ENCODE results near the gene KCTD15.

The KCTD15 gene

GRCh38 chr19:33771384-33772101, 25.1 kb upstream of the KCTD15 start:
- Histone ChIP-seq H3K4me3 (ENCODE audit: insufficient read depth, low read length, poor library complexity, severe bottlenecking) (no peak overlapping the region), H3K27me3 (ENCODE audit: low read length) (no peaks in the 10 kb centered on the region), H2AFZ (ENCODE audit: low read depth, low read length, severe bottlenecking) (no peak overlapping the region), H3K27ac (ENCODE audit: low read depth, low read length) (no peak overlapping the region), H3K79me2 (ENCODE audit: insufficient read depth, low read length) (no peaks in the 10 kb centered on the region), H4K20me1 (ENCODE audit: low read depth, low read length) (no peaks in the 10 kb centered on the region), H3K4me2 (ENCODE audit: low read depth, low read length, poor library complexity, severe bottlenecking) (no peak overlapping the region), H3F3A (ENCODE audit: insufficient read depth) (no peaks in the 10 kb centered on the region), H3K36me3 (ENCODE audit: low read length) (no peaks in the 10 kb centered on the region), H3K9me3 (ENCODE audit: insufficient read depth, low read length) (no peaks in the 10 kb centered on the region), H3K9me2 (replicated peaks; ENCODE audit: insufficient read depth, low read length) (no peaks in the 10 kb centered on the region), H3K9ac (ENCODE audit: low read length) (no peak overlapping the region)
- TF ChIP-seq EZH2phosphoT487 (conservative IDR thresholded peaks at IDR 0.05; ENCODE audit: low read length) (no peak), CTCF (IDR thresholded peaks at IDR 0.05; ENCODE audit: insufficient read depth, low read length, poor library complexity, severe bottlenecking) (peak; percentile 71)

- H3F3A ChIP-seq (ENCODE audit: insufficient read depth), result no peaks in the 10 kb centered on the region
- TF ChIP-seq CTCF (IDR thresholded peaks at IDR 0.05; ENCODE audit: insufficient read depth, low read length, poor library complexity, severe bottlenecking) (no peak), EZH2phosphoT487 (conservative IDR thresholded peaks at IDR 0.05; ENCODE audit: low read length) (no peak)
- no peak overlapping the region for H2AFZ ChIP-seq (ENCODE audit: low read depth, low read length, severe bottlenecking)
- H3K4me3 ChIP-seq (ENCODE audit: insufficient read depth, low read length, poor library complexity, severe bottlenecking), result no peak overlapping the region
- H3K36me3 ChIP-seq (ENCODE audit: low read length), result no peaks in the 10 kb centered on the region
- no peaks in the 10 kb centered on the region for H4K20me1 ChIP-seq (ENCODE audit: low read depth, low read length)
- no peaks in the 10 kb centered on the region for H3K79me2 ChIP-seq (ENCODE audit: insufficient read depth, low read length)
- H3K9me3 ChIP-seq (ENCODE audit: insufficient read depth, low read length), result no peaks in the 10 kb centered on the region
- H3K27me3 ChIP-seq (ENCODE audit: low read length), result no peaks in the 10 kb centered on the region
- H3K9me2 ChIP-seq (replicated peaks; ENCODE audit: insufficient read depth, low read length), result no peaks in the 10 kb centered on the region
- H3K27ac ChIP-seq (ENCODE audit: low read depth, low read length), result no peak overlapping the region
- no peak overlapping the region for H3K9ac ChIP-seq (ENCODE audit: low read length)
- no peak overlapping the region for H3K4me2 ChIP-seq (ENCODE audit: low read depth, low read length, poor library complexity, severe bottlenecking)
Measured at GRCh38 chr19:33772102-33772857, 24.4 kb upstream of the KCTD15 start.

- Histone ChIP-seq H3F3A (ENCODE audit: insufficient read depth) (no peaks in the 10 kb centered on the region), H3K4me3 (ENCODE audit: insufficient read depth, low read length, poor library complexity, severe bottlenecking) (no peak overlapping the region), H4K20me1 (ENCODE audit: low read depth, low read length) (no peaks in the 10 kb centered on the region), H3K9me2 (replicated peaks; ENCODE audit: insufficient read depth, low read length) (no peaks in the 10 kb centered on the region), H3K9me3 (ENCODE audit: insufficient read depth, low read length) (no peaks in the 10 kb centered on the region), H3K4me2 (ENCODE audit: low read depth, low read length, poor library complexity, severe bottlenecking) (no peak overlapping the region), H3K36me3 (ENCODE audit: low read length) (no peaks in the 10 kb centered on the region), H3K27me3 (ENCODE audit: low read length) (no peaks in the 10 kb centered on the region), H3K9ac (ENCODE audit: low read length) (no peak overlapping the region), H2AFZ (ENCODE audit: low read depth, low read length, severe bottlenecking) (no peak overlapping the region), H3K79me2 (ENCODE audit: insufficient read depth, low read length) (no peaks in the 10 kb centered on the region), H3K27ac (ENCODE audit: low read depth, low read length) (no peak overlapping the region)
- TF ChIP-seq EZH2phosphoT487 (conservative IDR thresholded peaks at IDR 0.05; ENCODE audit: low read length), result no peak
- no peak for TF ChIP-seq CTCF (IDR thresholded peaks at IDR 0.05; ENCODE audit: insufficient read depth, low read length, poor library complexity, severe bottlenecking)
Measured at GRCh38 chr19:33772858-33773180, 23.9 kb upstream of the KCTD15 start.
